Lung (tissue), 12 donors: Measurements from ENCODE around the gene SLC22A8. TPM values are rescaled to one million over a fixed set of nuclear protein-coding genes. Genes with fewer than 3 reads are reported as not detected.

Source experiments
- ATAC-seq: fragments of 200-7000 bp; cut with Tn5 transposase; one replicate; pipeline ENCODE4 v1.9.1; 2020; ENCODE audit warnings: moderate number of reproducible peaks; ENCODE audit not compliant: insufficient read depth, low FRiP score
- DNase-seq, 3 donors: peaks; one replicate each; pipeline ENCODE4 v3.0.0-alpha.2; 2013 to 2017
- H3K27ac ChIP-seq, 2 donors: one replicate each; pipeline ENCODE4 v1.5.1; 2013; ENCODE audit warnings: mild to moderate bottlenecking in 2 of 2, moderate library complexity in 2 of 2, control low read depth in 1 of 2, inconsistent platforms in 1 of 2, low read depth in 1 of 2, low read length in 1 of 2
- H3K27me3 ChIP-seq, 3 donors: one replicate each; pipeline ENCODE4 v1.5.1; 2013; ENCODE audit warnings: low read length in 2 of 3; ENCODE audit not compliant: control insufficient read depth in 3 of 3, insufficient read depth in 3 of 3
- H3K36me3 ChIP-seq, 4 donors: one replicate each; pipeline ENCODE4 v1.5.1; 2013; ENCODE audit warnings: low read length in 4 of 4, mild to moderate bottlenecking in 1 of 4, moderate library complexity in 1 of 4; ENCODE audit not compliant: control insufficient read depth in 4 of 4, insufficient read depth in 4 of 4
- H3K4me1 ChIP-seq, 5 donors: one replicate each; pipeline ENCODE4 v1.5.1; 2013; ENCODE audit warnings: low read length in 5 of 5, mild to moderate bottlenecking in 2 of 5, moderate library complexity in 1 of 5; ENCODE audit not compliant: control insufficient read depth in 5 of 5, insufficient read depth in 5 of 5
- H3K4me3 ChIP-seq: one replicate; pipeline ENCODE4 v1.5.1; 2013; ENCODE audit warnings: mild to moderate bottlenecking, control low read depth, moderate library complexity
- H3K9ac ChIP-seq, 2 donors: one replicate each; pipeline ENCODE4 v1.5.1; 2013; ENCODE audit warnings: low read length in 2 of 2, control low read depth in 1 of 2; ENCODE audit not compliant: insufficient read depth in 1 of 2
- H3K9me3 ChIP-seq, 4 donors: one replicate each; pipeline ENCODE4 v1.5.1; 2013; ENCODE audit warnings: low read length in 3 of 4, mild to moderate bottlenecking in 1 of 4, moderate library complexity in 1 of 4; ENCODE audit not compliant: control insufficient read depth in 4 of 4, insufficient read depth in 3 of 4
- CTCF ChIP-seq: IDR thresholded peaks from 2 replicates; pipeline ENCODE4 v1.5.1; 2012; ENCODE audit warnings: mild to moderate bottlenecking; ENCODE audit errors: control extremely low read depth, extremely low read depth
- WGBS, 2 donors: extraction: QIAGEN DNeasy Blood & Tissue Kit; methylation state at CpG; one replicate each; pipeline ENCODE4 v1.1.7; 2013; 5-methylcytosine and 5-hydroxymethylcytosine counted together
- polyA plus RNA-seq, 2 donors: library from polyadenylated mRNA; stranded (reverse); fragments of 200-250 nt; gene quantifications; one replicate each; pipeline ENCODE4 v1.2.1, GENCODE V29; 2013
- total RNA-seq, 2 donors: library from RNA; depleted of rRNA in 1 of 2; stranded (reverse); fragments of >200 nt in 1 of 2; gene quantifications; one replicate each; pipeline ENCODE4 v1.2.1, GENCODE V29; 2014 to 2021
- donor health status: control.
- donor health status: control.
- donor health status: Bipolar disorder and iron deficiency.
- donor health status: healthy.
- donor health status: DM: yes; HTN: yes; CAD: no.

Gene SLC22A8
- total and polyA plus RNA-seq, 4 donors = not detected

GRCh38 chr11:62985041-62985750, 30.4 kb downstream of the SLC22A8 start:
- Histone ChIP-seq H3K27me3 (no peaks in the 10 kb centered on the region), H3K4me1 (no peaks in the 10 kb centered on the region), H3K9ac (no peak overlapping the region), H3K4me3 (no peak overlapping the region), H3K27ac (no peak overlapping the region), H3K9me3 (no peaks in the 10 kb centered on the region), H3K36me3 (no peaks in the 10 kb centered on the region)
- 92 to 95% methylated on average over 3 of the region's 3 CpGs for WGBS, 2 donors
- ATAC-seq (no peak), DNase-seq (no peak)
- TF ChIP-seq CTCF = no peak

GRCh38 chr11:62984451-62984991, 31.1 kb downstream of the SLC22A8 start, which contains the start of gene SLC22A6:
Gene SLC22A6, minus strand, starts transcription at chr11:62984967. Its CDS starts 277 bp downstream, at chr11:62984690.
- DNase-seq (no peak), ATAC-seq (no peak)
- Histone ChIP-seq H3K27ac (no peak within 1 kb of the TSS), H3K36me3 (no peaks in the 10 kb centered on the region), H3K9me3 (no peaks in the 10 kb centered on the region), H3K9ac (no peak within 1 kb of the TSS), H3K27me3 (no peaks in the 10 kb centered on the region), H3K4me1 (no peaks in the 10 kb centered on the region), H3K4me3 (no peak within 1 kb of the TSS)
- no peak for TF ChIP-seq CTCF
- 78 to 81% methylated on average over 14 of the region's 14 CpGs for WGBS, 2 donors

- no peak for TF ChIP-seq CTCF
- no peak for DNase-seq
- H3K9me3 ChIP-seq = no peaks in the 10 kb centered on the region
- H3K9ac ChIP-seq = no peak overlapping the region
- no peaks in the 10 kb centered on the region for H3K4me1 ChIP-seq
- H3K27ac ChIP-seq = no peak overlapping the region
- no peak overlapping the region for H3K4me3 ChIP-seq
- no peaks in the 10 kb centered on the region for H3K36me3 ChIP-seq
- no peaks in the 10 kb centered on the region for H3K27me3 ChIP-seq
- 90 to 91% methylated on average over 13 of the region's 13 CpGs for WGBS, 2 donors
- ATAC-seq = no peak
Observed at GRCh38 chr11:62983536-62984199, 32.0 kb downstream of the SLC22A8 start.
